Measurements from ENCODE around the gene SLC6A20.

DNA sequence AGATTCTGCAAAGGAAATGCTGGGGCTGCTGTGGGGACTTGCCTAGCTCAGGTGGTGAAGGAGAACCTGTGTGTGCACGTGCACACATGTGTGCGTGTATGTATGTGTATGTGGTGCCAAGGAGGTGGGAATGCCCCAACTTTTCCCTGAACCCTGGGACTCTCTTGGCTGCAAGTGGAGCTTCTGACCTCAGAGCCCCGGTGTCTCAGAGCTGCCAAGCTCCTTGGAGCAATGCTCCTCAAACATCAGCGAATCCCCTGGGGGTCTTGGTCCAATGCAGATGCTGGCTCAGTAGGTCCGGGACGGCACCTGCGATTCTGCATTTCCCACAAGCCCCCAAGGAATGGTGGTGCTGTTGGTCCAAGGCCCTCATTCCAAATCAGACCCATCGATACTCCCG, 5.8 kb upstream of the SLC6A20 start:
- TF ChIP-seq, protein P1, sequence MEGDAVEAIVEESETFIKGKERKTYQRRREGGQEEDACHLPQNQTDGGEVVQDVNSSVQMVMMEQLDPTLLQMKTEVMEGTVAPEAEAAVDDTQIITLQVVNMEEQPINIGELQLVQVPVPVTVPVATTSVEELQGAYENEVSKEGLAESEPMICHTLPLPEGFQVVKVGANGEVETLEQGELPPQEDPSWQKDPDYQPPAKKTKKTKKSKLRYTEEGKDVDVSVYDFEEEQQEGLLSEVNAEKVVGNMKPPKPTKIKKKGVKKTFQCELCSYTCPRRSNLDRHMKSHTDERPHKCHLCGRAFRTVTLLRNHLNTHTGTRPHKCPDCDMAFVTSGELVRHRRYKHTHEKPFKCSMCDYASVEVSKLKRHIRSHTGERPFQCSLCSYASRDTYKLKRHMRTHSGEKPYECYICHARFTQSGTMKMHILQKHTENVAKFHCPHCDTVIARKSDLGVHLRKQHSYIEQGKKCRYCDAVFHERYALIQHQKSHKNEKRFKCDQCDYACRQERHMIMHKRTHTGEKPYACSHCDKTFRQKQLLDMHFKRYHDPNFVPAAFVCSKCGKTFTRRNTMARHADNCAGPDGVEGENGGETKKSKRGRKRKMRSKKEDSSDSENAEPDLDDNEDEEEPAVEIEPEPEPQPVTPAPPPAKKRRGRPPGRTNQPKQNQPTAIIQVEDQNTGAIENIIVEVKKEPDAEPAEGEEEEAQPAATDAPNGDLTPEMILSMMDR (IDR thresholded peaks at IDR 0.05), result no peak
- no peak for TF ChIP-seq EP300 (IDR thresholded peaks at IDR 0.05)
